Measurements from ENCODE around the gene CYP46A1. TPM values are rescaled to one million over a fixed set of nuclear protein-coding genes. Genes with fewer than 3 reads are reported as not detected.
A peak's percentile ranks its signal among the peaks of the same experiment; 100 is the strongest.

The CYP46A1 gene
- total RNA-seq, 2 experiments from 2014 or later, result 0.19 to 0.21 TPM

DNA sequence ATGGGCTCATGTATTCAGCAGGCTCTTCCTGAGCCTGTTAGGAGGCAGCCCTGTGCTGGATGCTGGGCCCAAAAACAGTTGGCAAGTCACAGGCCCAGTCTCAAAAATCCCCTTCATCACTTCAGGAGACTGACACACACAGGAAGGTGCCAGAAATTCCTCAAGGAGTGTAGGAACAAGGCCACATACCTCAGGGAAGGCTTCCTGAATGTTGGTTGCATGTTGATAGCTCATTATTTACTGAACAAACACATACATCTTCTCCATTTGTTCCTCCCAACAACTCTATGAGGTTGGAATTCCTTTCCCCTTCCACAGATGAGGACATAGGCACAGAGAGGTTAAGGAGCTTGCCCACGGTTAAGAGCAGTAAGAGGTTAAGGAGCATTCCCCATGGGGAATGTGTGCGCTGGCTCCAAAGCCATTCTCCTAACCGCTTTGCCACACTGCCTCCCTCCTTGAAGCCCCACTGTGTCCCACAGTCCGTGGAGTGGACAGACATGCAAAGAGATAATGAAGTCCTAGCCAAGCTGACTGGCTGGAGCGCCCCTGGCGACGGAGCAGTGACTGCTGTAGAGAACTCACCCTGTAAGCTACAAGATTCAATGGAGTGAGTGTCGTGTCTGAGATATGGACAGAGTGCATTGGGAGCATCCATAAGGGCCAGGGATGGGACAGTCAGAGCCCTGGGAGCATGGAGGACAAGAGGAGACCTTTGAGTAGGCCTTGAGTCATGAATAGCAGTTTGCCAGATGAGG, 35.9 kb upstream of the CYP46A1 start:
- POLR2A ChIA-PET, result no interaction called here
- DNase-seq, result no peak
- Mint-ChIP-seq H3K4me3 (no peak overlapping the region), H3K36me3 (no peaks in the 10 kb centered on the region), H3K27ac (no peak overlapping the region), H3K27me3 (peaks cover 28% of the 10 kb centered on the region), H3K4me1 (ENCODE audit: low read depth) (peaks cover 4% of the 10 kb centered on the region), H3K9me3 (no peaks in the 10 kb centered on the region)
- CTCF ChIA-PET, result no interaction called here
- intact Hi-C loops (cut with micrococcal nuclease), result no loop called here

DNA sequence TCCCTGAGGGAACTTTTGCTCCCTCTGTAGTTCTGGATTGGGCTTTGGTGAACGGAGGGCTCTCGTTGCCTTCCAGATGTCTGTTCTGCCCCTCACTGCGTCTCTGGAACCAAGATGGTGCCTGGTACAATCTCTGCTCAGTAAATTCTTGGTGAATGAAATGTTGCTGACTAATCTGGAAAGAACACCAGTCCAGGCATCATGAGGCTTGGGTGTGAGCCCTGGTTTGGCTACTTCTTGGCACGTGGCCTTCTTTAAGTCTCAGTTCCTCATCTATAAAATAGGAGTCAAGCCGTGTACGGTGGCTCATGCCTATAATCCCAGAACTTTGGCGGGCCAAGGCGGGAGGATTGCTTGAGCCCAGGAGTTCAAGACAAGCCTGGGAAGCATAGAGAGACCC, 34.9 kb upstream of the CYP46A1 start:
- Mint-ChIP-seq H3K4me3 (no peak overlapping the region), H3K27ac (no peak overlapping the region), H3K36me3 (no peaks in the 10 kb centered on the region), H3K9me3 (no peaks in the 10 kb centered on the region), H3K27me3 (peaks cover 25% of the 10 kb centered on the region), H3K4me1 (ENCODE audit: low read depth) (peaks cover 4% of the 10 kb centered on the region)
- ChIA-PET POLR2A (no interaction called here), CTCF (no interaction called here)
- DNase-seq, result no peak
- intact Hi-C loops (cut with micrococcal nuclease), result no loop called here

- Mint-ChIP-seq H3K4me1 (ENCODE audit: low read depth) (peaks cover 4% of the 10 kb centered on the region), H3K9me3 (no peaks in the 10 kb centered on the region), H3K36me3 (no peaks in the 10 kb centered on the region), H3K27ac (no peak overlapping the region), H3K27me3 (peaks cover 24% of the 10 kb centered on the region), H3K4me3 (no peak overlapping the region)
- CTCF ChIA-PET, result no interaction called here
- POLR2A ChIA-PET, result no interaction called here
- intact Hi-C loops (cut with micrococcal nuclease), result no loop called here
- DNase-seq, result no peak
Measured at GRCh38 chr14:99649643-99650042, 34.5 kb upstream of the CYP46A1 start.

DNA sequence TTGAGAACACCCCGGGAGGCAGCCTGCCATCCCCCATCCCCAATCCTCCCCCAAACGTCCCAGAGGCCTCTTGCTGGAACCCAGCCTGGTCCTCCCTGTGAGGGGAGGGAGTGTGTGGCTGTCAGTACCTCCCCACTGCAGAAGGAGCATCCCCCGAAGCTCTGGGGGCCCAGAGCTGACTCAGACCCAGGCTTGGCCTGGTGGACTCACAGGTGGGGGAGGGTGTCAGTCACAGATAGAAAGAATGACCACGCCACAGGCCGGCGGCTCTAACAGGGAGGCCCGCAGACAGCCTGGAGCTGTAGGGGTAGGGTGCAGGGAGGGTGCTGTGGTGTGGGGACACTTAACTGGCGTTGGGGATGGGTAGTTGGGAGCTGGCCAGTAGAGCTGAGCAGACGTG, 33.9 kb upstream of the CYP46A1 start:
- H3K4me1 Mint-ChIP-seq (ENCODE audit: low read depth), result peaks cover 4% of the 10 kb centered on the region
- H3K36me3 Mint-ChIP-seq, result no peaks in the 10 kb centered on the region
- intact Hi-C loops (cut with micrococcal nuclease), result no loop called here
- CTCF ChIA-PET, result no interaction called here
- DNase-seq, result no peak
- H3K9me3 Mint-ChIP-seq, result no peaks in the 10 kb centered on the region
- H3K4me3 Mint-ChIP-seq, result no peak overlapping the region
- peaks cover 24% of the 10 kb centered on the region for H3K27me3 Mint-ChIP-seq
- no peak overlapping the region for H3K27ac Mint-ChIP-seq
- POLR2A ChIA-PET, result no interaction called here

DNA sequence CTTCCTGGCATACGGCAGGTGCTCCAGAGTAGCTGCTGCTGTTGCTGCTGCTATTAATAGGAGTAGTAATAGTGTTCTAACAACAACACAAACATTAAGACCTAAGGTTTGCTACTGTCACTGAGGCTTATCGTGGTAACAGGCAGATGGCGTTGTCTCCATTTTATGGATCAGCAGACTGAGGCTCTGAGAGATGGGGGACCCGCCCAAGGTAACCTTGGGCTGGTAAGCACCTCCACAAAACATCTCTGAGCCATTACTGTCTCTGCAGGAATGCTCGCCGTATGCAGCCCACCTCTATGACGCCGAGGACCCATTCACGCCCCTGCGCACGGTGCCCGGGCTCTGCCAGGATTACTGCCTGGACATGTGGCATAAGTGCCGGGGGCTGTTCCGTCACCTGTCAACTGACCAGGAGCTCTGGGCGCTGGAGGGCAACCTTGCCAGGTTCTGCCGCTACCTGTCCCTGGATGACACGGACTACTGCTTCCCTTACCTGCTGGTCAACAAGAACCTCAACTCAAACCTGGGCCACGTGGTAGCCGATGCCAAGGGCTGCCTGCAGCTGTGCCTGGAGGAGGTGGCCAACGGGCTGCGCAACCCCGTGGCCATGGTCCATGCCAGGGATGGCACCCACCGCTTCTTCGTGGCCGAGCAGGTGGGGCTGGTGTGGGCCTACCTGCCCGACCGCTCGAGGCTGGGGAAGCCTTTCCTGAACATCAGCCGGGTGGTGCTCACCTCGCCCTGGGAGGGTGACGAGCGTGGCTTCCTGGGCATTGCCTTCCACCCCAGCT, 31.9 kb upstream of the CYP46A1 start:
- Mint-ChIP-seq H3K9me3 (no peaks in the 10 kb centered on the region), H3K36me3 (no peaks in the 10 kb centered on the region), H3K4me1 (ENCODE audit: low read depth) (no peaks in the 10 kb centered on the region), H3K27me3 (peaks cover 21% of the 10 kb centered on the region), H3K27ac (no peak overlapping the region), H3K4me3 (no peak overlapping the region)
- ChIA-PET CTCF (no interaction called here), POLR2A (no interaction called here)
- no peak for DNase-seq
- intact Hi-C loops (cut with micrococcal nuclease), result no loop called here

GRCh38 chr14:99654235-99654985, 29.7 kb upstream of the CYP46A1 start:
- no peaks in the 10 kb centered on the region for H3K36me3 Mint-ChIP-seq
- ChIA-PET CTCF (no interaction called here), POLR2A (interaction anchor here (1.2 kb wide), 1 partner anchor 14 kb away, joined by 4 read pairs; no protein-coding TSS in a partner anchor)
- H3K4me1 Mint-ChIP-seq (ENCODE audit: low read depth), result no peaks in the 10 kb centered on the region
- no peak overlapping the region for H3K4me3 Mint-ChIP-seq
- no peak overlapping the region for H3K27ac Mint-ChIP-seq
- DNase-seq, result no peak
- H3K9me3 Mint-ChIP-seq, result no peaks in the 10 kb centered on the region
- H3K27me3 Mint-ChIP-seq, result peaks cover 34% of the 10 kb centered on the region
- intact Hi-C loops (cut with micrococcal nuclease), result no loop called here

GRCh38 chr14:99655521-99655920, 28.6 kb upstream of the CYP46A1 start:
- H3K27me3 Mint-ChIP-seq, result peaks cover 42% of the 10 kb centered on the region
- DNase-seq, result no peak
- H3K4me1 Mint-ChIP-seq (ENCODE audit: low read depth), result no peaks in the 10 kb centered on the region
- CTCF ChIA-PET, result interaction anchor here (0.6 to 0.7 kb wide), 2 partner anchors 29 to 136 kb away, joined by 3 read pairs; no protein-coding TSS in a partner anchor
- H3K36me3 Mint-ChIP-seq, result no peaks in the 10 kb centered on the region
- no peak overlapping the region for H3K27ac Mint-ChIP-seq
- intact Hi-C loops (cut with micrococcal nuclease), result no loop called here
- H3K4me3 Mint-ChIP-seq, result no peak overlapping the region
- no peaks in the 10 kb centered on the region for H3K9me3 Mint-ChIP-seq
- POLR2A ChIA-PET, result interaction anchor here (1.2 kb wide), 1 partner anchor 13 kb away, joined by 4 read pairs; no protein-coding TSS in a partner anchor

GRCh38 chr14:99656171-99656570, 27.9 kb upstream of the CYP46A1 start:
- Mint-ChIP-seq H3K36me3 (no peaks in the 10 kb centered on the region), H3K4me3 (no peak overlapping the region), H3K27ac (no peak overlapping the region), H3K27me3 (peaks cover 47% of the 10 kb centered on the region), H3K4me1 (ENCODE audit: low read depth) (no peaks in the 10 kb centered on the region), H3K9me3 (no peaks in the 10 kb centered on the region)
- ChIA-PET POLR2A (no interaction called here), CTCF (interaction anchor here (0.6 to 0.7 kb wide), 2 partner anchors 30 to 997 kb away, joined by 3 read pairs; no protein-coding TSS in a partner anchor)
- intact Hi-C loops (cut with micrococcal nuclease), result no loop called here
- DNase-seq, result no peak

DNA sequence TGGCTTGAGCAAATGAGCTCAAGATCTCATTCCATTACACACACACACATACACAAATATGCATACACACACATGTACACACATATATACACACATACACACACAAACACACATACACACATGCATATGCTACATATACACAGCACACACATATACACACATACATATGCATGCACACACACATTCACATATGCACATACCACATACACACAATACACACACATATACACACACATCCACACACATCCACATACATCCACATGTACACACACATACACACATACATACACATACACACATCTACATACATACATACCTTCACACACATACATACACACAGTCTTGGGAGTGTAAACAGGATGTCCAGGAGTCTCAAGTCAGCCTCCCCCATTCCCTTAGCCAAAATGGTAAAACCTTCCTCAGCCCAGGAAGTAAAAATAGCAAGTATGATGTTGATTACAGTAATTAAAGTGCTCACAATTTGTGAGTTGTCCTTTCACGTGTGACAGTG, 26.4 kb upstream of the CYP46A1 start:
- CTCF ChIA-PET, result no interaction called here

GRCh38 chr14:99658218-99658845, 25.8 kb upstream of the CYP46A1 start:
- H3K4me1 Mint-ChIP-seq (ENCODE audit: low read depth), result no peaks in the 10 kb centered on the region
- H3K27ac Mint-ChIP-seq, result no peak overlapping the region
- no peaks in the 10 kb centered on the region for H3K36me3 Mint-ChIP-seq
- intact Hi-C loops (cut with micrococcal nuclease), result no loop called here
- H3K9me3 Mint-ChIP-seq, result no peaks in the 10 kb centered on the region
- no peak overlapping the region for H3K4me3 Mint-ChIP-seq
- ChIA-PET CTCF (no interaction called here), POLR2A (no interaction called here)
- no peak for DNase-seq
- H3K27me3 Mint-ChIP-seq, result peaks cover 45% of the 10 kb centered on the region

More for the DNA sequence above, 26.4 kb upstream of the CYP46A1 start:
- no peak for DNase-seq
- H3K4me3 Mint-ChIP-seq, result no peak overlapping the region
- peaks cover 42% of the 10 kb centered on the region for H3K27me3 Mint-ChIP-seq
- no peaks in the 10 kb centered on the region for H3K9me3 Mint-ChIP-seq
- no peak overlapping the region for H3K27ac Mint-ChIP-seq
- POLR2A ChIA-PET, result no interaction called here
- H3K4me1 Mint-ChIP-seq (ENCODE audit: low read depth), result no peaks in the 10 kb centered on the region
- no peaks in the 10 kb centered on the region for H3K36me3 Mint-ChIP-seq
- intact Hi-C loops (cut with micrococcal nuclease), result no loop called here

- H3K27ac Mint-ChIP-seq, result no peak overlapping the region
- H3K36me3 Mint-ChIP-seq, result no peaks in the 10 kb centered on the region
- intact Hi-C loops (cut with micrococcal nuclease), result no loop called here
- ChIA-PET CTCF (no interaction called here), POLR2A (no interaction called here)
- peaks cover 43% of the 10 kb centered on the region for H3K27me3 Mint-ChIP-seq
- no peaks in the 10 kb centered on the region for H3K9me3 Mint-ChIP-seq
- peak; percentile 12 for DNase-seq
- no peaks in the 10 kb centered on the region for H3K4me1 Mint-ChIP-seq (ENCODE audit: low read depth)
- no peak overlapping the region for H3K4me3 Mint-ChIP-seq
Measured at GRCh38 chr14:99659333-99659741, 24.8 kb upstream of the CYP46A1 start.
